ENCODE data around the gene NTM. TPM values are rescaled to one million over a fixed set of nuclear protein-coding genes. Genes with fewer than 3 reads are reported as not detected.

NTM gene
- total and polyA plus RNA-seq, 2 donors (not counting 3 experiments of a cell fraction or from before 2014, with no cell fraction given), result 1.00 to 1.1 TPM

GRCh38 chr11:131823772-131824171 is 453.4 kb downstream of the NTM start:
- no peak for DNase-seq (ENCODE audit: low read depth, low spot score)
- H3K36me3 ChIP-seq (ENCODE audit: control insufficient read depth in 2 of 2, extremely low read depth in 1 of 2, insufficient read depth in 2 of 2, low read length in 2 of 2), result no peaks in the 10 kb centered on the region
- peaks cover 22 to 42% of the 10 kb centered on the region in 2 experiments for H3K27me3 ChIP-seq (ENCODE audit: control insufficient read depth in 2 of 2, insufficient read depth in 2 of 2, low read length in 2 of 2)
- ChIA-PET CTCF (no interaction called here), POLR2A (no interaction called here)
- no peak for TF ChIP-seq MAX (IDR thresholded peaks at IDR 0.05; ENCODE audit: insufficient read depth, insufficient read length)
- no peak for TF ChIP-seq JUN (IDR thresholded peaks at IDR 0.05; ENCODE audit: borderline replicate concordance, insufficient read depth, insufficient read length, low read depth)
- no peak for TF ChIP-seq EZH2 (IDR thresholded peaks at IDR 0.05; ENCODE audit: borderline replicate concordance, low read depth, low read length, severe bottlenecking)
- TF ChIP-seq POLR2A (IDR thresholded peaks at IDR 0.05; ENCODE audit: low read depth, low read length), result no peak
- TF ChIP-seq POLR2AphosphoS5 (IDR thresholded peaks at IDR 0.05; ENCODE audit: insufficient read depth, low read depth, low read length), result no peak
- no peak for TF ChIP-seq CTCF (IDR thresholded peaks at IDR 0.05; ENCODE audit: extremely low read depth in 1 of 2, insufficient read depth in 1 of 2, low read depth in 1 of 2, low read length in 2 of 2)
- no peak for TF ChIP-seq MYC (IDR thresholded peaks at IDR 0.05; ENCODE audit: low read depth, low read length)
- TF ChIP-seq GATA2 (IDR thresholded peaks at IDR 0.05; ENCODE audit: insufficient read depth, insufficient read length, low read depth, low read length), result no peak
- no peak for TF ChIP-seq FOS (IDR thresholded peaks at IDR 0.05; ENCODE audit: borderline replicate concordance, insufficient read depth, low read length)
- no peak overlapping the region for H3K4me3 ChIP-seq (replicated peaks in 1 of 3; ENCODE audit: insufficient read depth in 1 of 3, low read depth in 1 of 3, low read length in 3 of 3)
- H3K79me2 ChIP-seq (ENCODE audit: control insufficient read depth, insufficient read depth, low read length), result no peaks in the 10 kb centered on the region
- no peaks in the 10 kb centered on the region for H3K9me1 ChIP-seq (replicated peaks; ENCODE audit: control insufficient read depth, extremely low read depth, insufficient read depth, low read length)
- H3K9me3 ChIP-seq (replicated peaks; ENCODE audit: control insufficient read depth, insufficient read depth, low read length), result no peaks in the 10 kb centered on the region
- H2AFZ ChIP-seq (ENCODE audit: low read depth, low read length), result no peak overlapping the region
- H4K20me1 ChIP-seq (replicated peaks; ENCODE audit: control insufficient read depth, extremely low read depth, insufficient read depth, low read length), result no peaks in the 10 kb centered on the region
- no peaks in the 10 kb centered on the region for H3K4me1 ChIP-seq (ENCODE audit: control insufficient read depth, extremely low read depth, insufficient read depth, low read length)
- H3K27ac ChIP-seq (ENCODE audit: insufficient read depth, low read depth, low read length), result no peak overlapping the region
- no peak overlapping the region for H3K9ac ChIP-seq (replicated peaks; ENCODE audit: extremely low read depth, insufficient read depth, low read length)
- dilution Hi-C loops (cut with MboI; ENCODE audit: extremely low pct_ligation_motif_present, low sequenced_read_pairs), result no loop called here
- no peak for FAIRE-seq
- intact Hi-C loops (cut with micrococcal nuclease), result no loop called here
- no TSS peak for BruUV-seq (replicated peaks)
- no peak overlapping the region for H3K4me2 ChIP-seq (ENCODE audit: insufficient read depth, low read length)

All from endothelial cell of umbilical vein (primary cell).